Natural killer cell (primary cell): ENCODE data around the gene KCNAB2. TPM values are rescaled to one million over a fixed set of nuclear protein-coding genes. Genes with fewer than 3 reads are reported as not detected.

Experiments used
- ATAC-seq, 3 donors: fragments of 150-1000 bp in 2 of 3; fragments of 200-7000 bp in 1 of 3; cut with Tn5 transposase; 1 replicate in 1 of 3; 2 replicates in 2 of 3; pipeline ENCODE4 v1.10.0; 2021; ENCODE audit warnings: mild to moderate bottlenecking in 2 of 3, moderate library complexity in 2 of 3
- DNase-seq, 2 donors: peaks; one replicate each; pipeline versions ENCODE4 v3.0.0 to v3.0.0-alpha.2; 2013 to 2021; ENCODE audit warnings: mixed read lengths in 1 of 2
- H3K27ac ChIP-seq: one replicate; pipeline ENCODE4 v1.5.1; 2013; ENCODE audit warnings: mild to moderate bottlenecking, low read length
- H3K27me3 ChIP-seq: one replicate; pipeline ENCODE4 v1.6.1; 2013; ENCODE audit warnings: low read length; ENCODE audit not compliant: control insufficient read depth, insufficient read depth
- H3K36me3 ChIP-seq: one replicate; pipeline ENCODE4 v1.6.1; 2013; ENCODE audit warnings: low read length; ENCODE audit not compliant: control insufficient read depth, insufficient read depth
- H3K4me1 ChIP-seq: one replicate; pipeline ENCODE4 v1.6.1; 2013; ENCODE audit warnings: low read length; ENCODE audit not compliant: control insufficient read depth, insufficient read depth
- H3K4me3 ChIP-seq: one replicate; pipeline ENCODE4 v1.5.1; 2013; ENCODE audit warnings: low read length
- H3K9me3 ChIP-seq: one replicate; pipeline ENCODE4 v1.6.1; 2013; ENCODE audit warnings: low read length; ENCODE audit not compliant: control insufficient read depth, insufficient read depth
- H3K27ac Mint-ChIP-seq, 2 donors: one replicate each; pipeline ENCODE4 v1.8.0; 2022; ENCODE audit warnings: mild to moderate bottlenecking in 2 of 2, mixed read lengths in 2 of 2, moderate library complexity in 1 of 2
- H3K27me3 Mint-ChIP-seq, 2 donors: one replicate each; pipeline ENCODE4 v1.8.0; 2022; ENCODE audit warnings: low read depth in 2 of 2, mixed read lengths in 2 of 2
- H3K36me3 Mint-ChIP-seq: one replicate; pipeline ENCODE4 v1.8.0; 2022; ENCODE audit warnings: mixed read lengths
- H3K4me1 Mint-ChIP-seq, 2 donors: one replicate each; pipeline ENCODE4 v1.8.0; 2022; ENCODE audit warnings: mixed read lengths in 2 of 2
- H3K4me3 Mint-ChIP-seq: one replicate; pipeline ENCODE4 v1.8.0; 2022; ENCODE audit warnings: mild to moderate bottlenecking, moderate library complexity, mixed read lengths
- H3K9me3 Mint-ChIP-seq, 2 donors: one replicate each; pipeline ENCODE4 v1.8.0; 2022; ENCODE audit warnings: mixed read lengths in 2 of 2
- WGBS: methylation state at CpG from one replicate; pipeline ENCODE4 v1.1.7; 2013; ENCODE audit warnings: missing lambda C conversion rate; ENCODE audit not compliant: insufficient coverage; 5-methylcytosine and 5-hydroxymethylcytosine counted together
- intact Hi-C: fragments of 100-400 bp; cut with micrococcal nuclease; formaldehyde crosslinking; loops from one replicate; pipeline ENCODE4 v1.14.2; 2022
- total RNA-seq, 4 donors: library from RNA; stranded (reverse); fragments of 120-200 nt in 1 of 4; gene quantifications; one replicate each; pipeline versions ENCODE4 v1.2.3 to v1.2.4, GENCODE V29; 2013 to 2022
- TF ChIP-seq, protein P1 (sequence below): fragments of 200-600 bp; IDR thresholded peaks from one replicate; pipeline ENCODE4 v1.8.0; 2022; ENCODE audit warnings: antibody characterized with exemption

KCNAB2 gene
- total RNA-seq, 3 donors from 2014 or later (not counting 1 experiment from before 2014, with no cell fraction given): 387 to 749 (median 430) TPM

GRCh38 chr1:6022193-6022592, 23.5 kb upstream of the KCNAB2 start:
- no peak for ATAC-seq
- intact Hi-C loops: no loop called here
- peak overlapping the region; percentile 3 to 48 for H3K27ac Mint-ChIP-seq

DNA sequence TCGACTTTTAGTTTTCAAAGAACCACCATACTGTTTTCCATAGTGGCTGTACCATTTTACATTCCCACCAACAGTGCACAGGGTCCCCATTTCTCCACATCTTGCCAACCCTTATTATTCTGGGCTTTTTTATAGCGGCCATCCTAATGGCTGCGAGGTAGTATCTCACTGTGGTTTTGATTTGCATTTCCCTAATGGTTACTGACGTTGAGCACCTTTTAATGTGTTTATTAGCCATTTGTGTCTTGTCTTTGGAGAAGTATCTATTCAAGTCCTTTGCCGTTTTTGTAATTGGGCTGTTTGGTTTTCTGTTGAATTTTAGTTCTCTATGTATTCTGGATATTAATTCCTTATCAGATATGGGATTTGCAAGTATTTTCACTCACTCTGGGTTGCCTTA, 22.3 kb upstream of the KCNAB2 start:
- H3K27ac Mint-ChIP-seq: peak overlapping the region in 1 of 2 donors; percentile 18
- no peak for DNase-seq
- peaks cover 0 to 3% of the 10 kb centered on the region in 2 donors for H3K27me3 Mint-ChIP-seq

More at GRCh38 chr1:6022193-6022592, 23.5 kb upstream of the KCNAB2 start:
- H3K4me3 Mint-ChIP-seq: no peak overlapping the region
- H3K9me3 ChIP-seq: no peaks in the 10 kb centered on the region
- no peak overlapping the region for H3K4me3 ChIP-seq
- H3K27me3 ChIP-seq: no peaks in the 10 kb centered on the region
- H3K4me1 Mint-ChIP-seq: peaks cover 20 to 35% of the 10 kb centered on the region in 2 donors
- H3K4me1 ChIP-seq: peaks cover 26% of the 10 kb centered on the region
- peaks cover 0 to 3% of the 10 kb centered on the region in 2 donors for H3K27me3 Mint-ChIP-seq
- peaks cover 3% of the 10 kb centered on the region for H3K36me3 ChIP-seq
- H3K27ac ChIP-seq: no peak overlapping the region
- no peaks in the 10 kb centered on the region for H3K9me3 Mint-ChIP-seq
- TF ChIP-seq, protein P1, sequence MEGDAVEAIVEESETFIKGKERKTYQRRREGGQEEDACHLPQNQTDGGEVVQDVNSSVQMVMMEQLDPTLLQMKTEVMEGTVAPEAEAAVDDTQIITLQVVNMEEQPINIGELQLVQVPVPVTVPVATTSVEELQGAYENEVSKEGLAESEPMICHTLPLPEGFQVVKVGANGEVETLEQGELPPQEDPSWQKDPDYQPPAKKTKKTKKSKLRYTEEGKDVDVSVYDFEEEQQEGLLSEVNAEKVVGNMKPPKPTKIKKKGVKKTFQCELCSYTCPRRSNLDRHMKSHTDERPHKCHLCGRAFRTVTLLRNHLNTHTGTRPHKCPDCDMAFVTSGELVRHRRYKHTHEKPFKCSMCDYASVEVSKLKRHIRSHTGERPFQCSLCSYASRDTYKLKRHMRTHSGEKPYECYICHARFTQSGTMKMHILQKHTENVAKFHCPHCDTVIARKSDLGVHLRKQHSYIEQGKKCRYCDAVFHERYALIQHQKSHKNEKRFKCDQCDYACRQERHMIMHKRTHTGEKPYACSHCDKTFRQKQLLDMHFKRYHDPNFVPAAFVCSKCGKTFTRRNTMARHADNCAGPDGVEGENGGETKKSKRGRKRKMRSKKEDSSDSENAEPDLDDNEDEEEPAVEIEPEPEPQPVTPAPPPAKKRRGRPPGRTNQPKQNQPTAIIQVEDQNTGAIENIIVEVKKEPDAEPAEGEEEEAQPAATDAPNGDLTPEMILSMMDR: no peak
- H3K36me3 Mint-ChIP-seq: no peaks in the 10 kb centered on the region
- 97% methylated on average over 3 of the region's 4 CpGs for WGBS
- DNase-seq: no peak

DNA sequence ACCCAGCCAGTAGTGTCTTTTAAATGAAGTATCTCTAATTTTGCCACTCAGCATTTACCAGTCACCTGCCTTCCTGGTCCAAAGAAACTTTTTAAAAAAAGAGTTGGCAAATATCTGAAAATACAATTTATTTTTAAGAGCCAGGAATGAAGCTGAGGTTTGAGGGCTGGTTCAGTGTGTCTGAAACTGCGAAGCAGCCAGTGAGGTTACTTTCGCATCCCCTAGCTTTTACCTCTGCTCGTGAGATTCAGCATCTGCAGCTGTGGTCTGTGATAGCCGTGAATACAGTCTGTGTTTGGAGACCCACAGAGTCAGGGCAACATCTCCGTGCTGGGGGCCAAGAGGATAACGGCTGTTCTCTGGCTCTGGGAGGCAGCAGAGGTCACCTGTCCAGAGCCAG, 21.3 kb upstream of the KCNAB2 start:
- no peaks in the 10 kb centered on the region for H3K36me3 Mint-ChIP-seq
- Histone ChIP-seq H3K27me3 (no peaks in the 10 kb centered on the region), H3K36me3 (peaks cover 6% of the 10 kb centered on the region), H3K4me1 (peaks cover 48% of the 10 kb centered on the region), H3K9me3 (no peaks in the 10 kb centered on the region), H3K4me3 (no peak overlapping the region), H3K27ac (no peak overlapping the region)
- DNase-seq: no peak
- peak overlapping the region in 1 of 2 donors; percentile 70 for H3K27ac Mint-ChIP-seq
- H3K4me1 Mint-ChIP-seq: peaks cover 39 to 54% of the 10 kb centered on the region in 2 donors
- TF ChIP-seq, protein P1: no peak
- peaks cover 0 to 3% of the 10 kb centered on the region in 2 donors for H3K27me3 Mint-ChIP-seq
- H3K9me3 Mint-ChIP-seq: no peaks in the 10 kb centered on the region
- WGBS: 75% methylated on average over 6 of the region's 6 CpGs
- H3K4me3 Mint-ChIP-seq: no peak overlapping the region
- intact Hi-C loops: no loop called here
- ATAC-seq: no peak

More for the DNA sequence above, 22.3 kb upstream of the KCNAB2 start:
- Histone ChIP-seq H3K36me3 (peaks cover 3% of the 10 kb centered on the region), H3K27me3 (no peaks in the 10 kb centered on the region), H3K4me3 (no peak overlapping the region), H3K4me1 (peaks cover 37% of the 10 kb centered on the region), H3K27ac (no peak overlapping the region), H3K9me3 (no peaks in the 10 kb centered on the region)
- H3K4me1 Mint-ChIP-seq: peaks cover 30 to 46% of the 10 kb centered on the region in 2 donors
- 89% methylated on average over 5 of the region's 5 CpGs for WGBS
- H3K36me3 Mint-ChIP-seq: no peaks in the 10 kb centered on the region
- no peak for ATAC-seq
- TF ChIP-seq, protein P1: no peak
- H3K9me3 Mint-ChIP-seq: no peaks in the 10 kb centered on the region
- intact Hi-C loops: no loop called here
- no peak overlapping the region for H3K4me3 Mint-ChIP-seq
